HG02678 (cell line): ENCODE data around the gene IL5RA.
A peak's percentile ranks its signal among the peaks of the same experiment; 100 is the strongest.

Experiments used
- ATAC-seq: cut with Tn5 transposase; IDR thresholded peaks from one replicate; pipeline ENCODE4 v1.9.1; 2021; ENCODE audit warnings: mild to moderate bottlenecking, moderate library complexity; ENCODE audit not compliant: unreplicated experiment

Gene IL5RA

GRCh38 chr3:3069723-3070122, 40.5 kb downstream of the IL5RA start:
- ATAC-seq, result no peak

GRCh38 chr3:3068358-3068881, 41.8 kb downstream of the IL5RA start:
- no peak for ATAC-seq

- ATAC-seq, result peak; percentile 5
Observed at GRCh38 chr3:3066910-3067309, 43.3 kb downstream of the IL5RA start.

- peak; percentile 77 for ATAC-seq
Observed at GRCh38 chr3:3066378-3066777, 43.8 kb downstream of the IL5RA start.

DNA sequence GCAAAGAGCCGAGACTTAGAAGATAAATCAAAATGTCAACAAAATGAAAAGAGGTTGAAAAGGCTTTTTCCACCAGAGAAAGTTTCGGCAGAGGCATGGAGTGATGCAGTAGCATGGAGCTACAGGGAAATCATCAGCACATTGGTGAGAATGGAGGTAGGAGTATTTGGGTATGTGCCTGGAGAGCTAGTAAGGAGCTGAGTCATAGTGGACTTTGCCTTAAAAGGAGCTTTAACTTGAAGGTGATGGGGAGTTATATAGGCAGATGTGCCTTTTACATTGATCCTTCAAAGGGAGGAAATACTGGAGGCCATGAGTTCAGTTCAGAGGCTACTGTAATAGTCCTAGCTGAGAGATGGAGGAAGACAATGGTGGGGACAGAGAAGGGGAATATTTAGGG, 44.3 kb downstream of the IL5RA start:
- ATAC-seq, result no peak

DNA sequence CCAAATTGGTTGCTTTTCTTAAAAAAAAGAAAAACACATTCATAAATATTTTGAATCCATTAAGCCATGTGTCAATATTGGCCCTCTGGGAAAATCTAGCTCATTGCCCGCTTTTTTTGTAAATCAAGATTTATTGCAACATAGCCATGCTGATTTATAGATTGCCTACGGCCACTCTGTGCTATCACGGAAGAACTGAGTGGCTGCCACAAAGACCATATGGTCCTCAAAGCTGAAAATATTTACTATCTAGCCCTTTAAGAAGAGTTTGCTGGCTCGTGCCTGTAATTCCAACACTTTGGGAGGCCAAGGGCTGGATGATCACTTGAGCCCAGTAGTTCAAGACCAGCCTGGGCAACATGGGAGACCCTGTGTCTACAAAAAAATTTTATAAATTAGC, 45.9 kb downstream of the IL5RA start:
- ATAC-seq, result no peak

- no peak for ATAC-seq
Observed at GRCh38 chr3:3059645-3060044, 50.5 kb downstream of the IL5RA start.

- ATAC-seq, result no peak
Observed at GRCh38 chr3:3053974-3054373, 56.2 kb downstream of the IL5RA start.

DNA sequence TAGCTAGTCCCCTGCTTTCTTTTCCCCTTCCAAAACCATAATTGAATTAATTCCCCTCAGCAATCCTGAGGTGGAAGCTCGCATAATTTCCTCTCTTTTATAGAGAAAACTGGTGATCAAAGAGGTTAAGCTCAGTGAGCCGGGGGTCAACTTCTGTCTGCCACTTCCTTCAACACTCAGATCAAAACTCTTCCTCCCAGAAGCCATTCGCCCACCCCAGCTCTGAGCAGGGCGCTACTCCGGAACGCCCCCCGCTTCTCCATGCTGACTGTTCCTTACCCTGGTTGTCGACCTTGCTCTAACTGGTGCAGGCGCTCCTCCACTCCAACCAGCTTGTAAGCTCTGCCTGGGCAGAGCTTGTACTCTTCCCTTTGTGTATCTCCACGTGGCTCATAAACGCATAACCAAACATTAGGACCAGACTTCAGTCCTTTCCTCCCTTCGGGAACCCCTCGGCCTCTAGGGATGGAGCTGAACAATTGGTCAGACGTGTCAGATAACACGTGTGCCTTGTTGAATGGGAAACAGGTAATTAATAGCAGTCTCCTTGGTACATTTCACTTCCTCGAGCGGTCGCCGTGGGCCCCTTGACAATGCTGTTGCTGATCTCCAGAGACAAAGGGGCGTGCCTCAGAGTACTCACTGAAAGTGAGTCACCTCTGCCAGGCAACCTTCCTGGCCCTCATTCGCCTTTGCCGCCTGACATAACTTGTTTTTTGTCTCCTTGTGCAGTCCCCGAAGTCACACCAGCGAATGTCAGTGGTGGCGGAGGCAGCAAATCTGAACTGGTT, 71.8 kb downstream of the IL5RA start:
- no peak for ATAC-seq

DNA sequence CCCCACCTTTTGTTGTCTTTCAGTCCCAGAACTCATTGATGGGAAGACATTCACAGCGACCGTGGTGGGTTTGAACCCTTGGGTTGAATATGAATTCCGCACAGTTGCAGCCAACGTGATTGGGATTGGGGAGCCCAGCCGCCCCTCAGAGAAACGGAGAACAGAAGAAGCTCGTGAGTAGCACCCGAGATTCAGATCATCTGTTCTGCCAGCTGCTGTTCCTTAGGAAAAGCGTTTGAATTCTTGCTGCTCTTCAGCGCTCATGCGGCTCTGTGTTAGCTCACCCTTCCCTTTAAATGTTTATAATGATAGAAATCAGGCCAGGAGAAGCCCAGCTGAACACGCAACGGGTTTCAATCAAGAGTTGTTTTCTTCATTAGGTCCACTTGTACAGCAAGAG, 73.0 kb downstream of the IL5RA start:
- no peak for ATAC-seq

DNA sequence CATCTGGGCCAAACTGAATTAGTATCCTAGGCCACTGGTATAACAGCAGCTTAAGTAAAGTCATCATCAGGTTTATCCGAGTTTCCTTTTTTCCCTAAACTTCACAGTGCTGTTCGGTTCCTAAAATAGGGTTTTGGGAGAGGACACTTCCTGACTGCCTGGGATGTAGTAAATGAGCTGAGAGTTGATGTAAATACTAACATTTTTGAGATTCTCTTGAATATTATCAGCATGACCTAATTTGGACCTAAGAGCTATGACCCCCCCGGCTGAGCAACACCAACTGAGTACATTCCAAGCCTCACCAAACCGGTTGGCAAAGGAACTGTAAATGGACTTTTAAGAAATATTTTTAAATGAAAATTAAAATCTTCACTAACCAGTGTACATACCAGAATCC, 78.8 kb downstream of the IL5RA start:
- ATAC-seq, result no peak

- ATAC-seq, result peak; percentile 95
Observed at GRCh38 chr3:3027976-3028567, 82.1 kb downstream of the IL5RA start.

DNA sequence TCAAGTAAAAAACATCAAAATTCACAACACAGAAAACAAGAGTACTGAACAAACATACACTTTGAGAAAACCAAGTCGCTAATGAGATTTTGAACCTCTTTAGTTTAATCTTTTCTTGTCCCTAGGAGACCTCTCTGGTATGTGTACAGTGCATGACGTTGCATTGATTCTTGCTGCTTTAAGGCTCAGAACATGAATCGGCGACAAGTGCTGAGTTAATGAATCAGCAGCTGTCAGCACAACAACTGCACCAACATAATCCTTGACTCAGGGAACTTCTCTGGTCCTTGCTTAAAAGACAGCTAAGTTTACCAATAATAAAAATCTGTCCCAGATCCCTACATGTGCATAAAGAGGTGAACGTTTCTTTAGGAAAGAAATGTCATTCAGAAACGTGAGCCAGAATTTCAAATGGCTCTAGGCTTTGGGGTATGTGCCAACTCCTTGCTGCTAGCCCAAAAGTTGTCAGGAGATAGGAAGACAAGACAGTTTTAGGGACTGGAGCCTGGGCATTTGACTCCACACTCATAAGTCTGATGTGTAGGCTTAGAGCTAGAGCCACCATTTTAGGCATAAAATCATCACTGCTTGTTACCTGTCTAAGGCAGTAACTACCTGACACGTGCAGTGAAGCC, 86.9 kb downstream of the IL5RA start:
- ATAC-seq, result no peak

DNA sequence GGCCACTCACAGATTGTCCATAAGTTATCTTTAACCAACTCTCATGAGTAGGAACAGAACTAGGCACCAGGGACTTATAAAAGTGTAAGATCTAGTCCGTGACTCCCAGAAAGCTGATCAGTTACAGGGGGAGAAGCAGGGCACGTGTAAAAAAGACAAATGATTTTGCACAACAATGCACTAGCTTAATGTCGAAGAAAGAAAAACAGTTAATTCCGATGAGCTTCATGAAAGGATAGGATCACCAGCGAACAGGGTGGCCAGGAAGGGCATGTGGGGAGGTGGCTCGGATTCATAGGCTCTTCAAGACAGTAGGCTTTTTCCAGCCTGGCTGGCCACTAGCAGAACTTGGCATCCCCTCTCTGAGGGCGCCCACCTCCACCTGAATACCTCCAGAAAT, 90.0 kb downstream of the IL5RA start:
- no peak for ATAC-seq
